Endothelial cell of umbilical vein (primary cell): ENCODE measurements around the gene SULF2. TPM values are rescaled to one million over a fixed set of nuclear protein-coding genes. Genes with fewer than 3 reads are reported as not detected.

Experiments
- BruUV-seq: library from RNA; stranded (reverse); fragments of 400-500 nt; replicated peaks from 2 replicates; lab custom pipeline; 2021; lab: Mats Ljungman, UMichigan
- CTCF ChIA-PET: fragments of 300-600, 350-600 bp; sonication (Branson Sonifier 250); formaldehyde crosslinking; loops from one replicate; lab custom pipeline; 2021; ENCODE audit warnings: antibody characterized with exemption, inconsistent platforms; lab: Charles Lee
- POLR2A ChIA-PET: fragments of 300-600, 350-600 bp; sonication (Branson Sonifier 250); formaldehyde crosslinking; loops from one replicate; lab custom pipeline; 2021; ENCODE audit warnings: antibody characterized with exemption, inconsistent platforms; lab: Charles Lee
- DNase-seq: peaks from one replicate; pipeline ENCODE4 v3.0.0-alpha.2; 2011; ENCODE audit warnings: low read depth, low spot score
- FAIRE-seq: peaks from 2 replicates; lab custom pipeline; 2011; peaks lifted over from hg19 to GRCh38; lab: Jason Lieb, UNC
- H2AFZ ChIP-seq: 2 replicates; pipeline ENCODE4 v1.6.0; 2012; ENCODE audit warnings: low read depth, low read length, control low read depth, inconsistent platforms
- H3K27ac ChIP-seq: 2 replicates; pipeline ENCODE4 v1.5.1; 2011; ENCODE audit warnings: low read depth, mild to moderate bottlenecking, control low read depth, low read length, moderate library complexity; ENCODE audit not compliant: insufficient read depth
- H3K27me3 ChIP-seq, 2 experiments: 2 replicates each; pipeline versions ENCODE4 v1.6.0 to v1.6.1; 2011; ENCODE audit warnings: low read length in 2 of 2, mixed read lengths in 1 of 2; ENCODE audit not compliant: control insufficient read depth in 2 of 2, insufficient read depth in 2 of 2
- H3K36me3 ChIP-seq, 2 experiments: 2 replicates in 1 of 2; 3 replicates in 1 of 2; pipeline ENCODE4 v1.5.1; 2011; ENCODE audit warnings: low read length in 2 of 2, mild to moderate bottlenecking in 1 of 2, moderate library complexity in 1 of 2; ENCODE audit not compliant: control insufficient read depth in 2 of 2, insufficient read depth in 2 of 2; ENCODE audit errors: extremely low read depth in 1 of 2
- H3K4me1 ChIP-seq: 3 replicates; pipeline ENCODE4 v1.5.1; 2011; ENCODE audit warnings: mild to moderate bottlenecking, low read length; ENCODE audit not compliant: control insufficient read depth, insufficient read depth; ENCODE audit errors: extremely low read depth
- H3K4me2 ChIP-seq: 2 replicates; pipeline ENCODE4 v1.6.1; 2011; ENCODE audit warnings: low read length, control low read depth, mixed read lengths; ENCODE audit not compliant: insufficient read depth
- H3K4me3 ChIP-seq, 3 experiments: fragments of 200-600 bp in 1 of 3; sonication (generic), shearing (Covaris generic) in 1 of 3; replicated peaks in 1 of 3; 2 replicates each; pipeline ENCODE4 v1.5.1; 2011 to 2016; ENCODE audit warnings: control low read depth in 3 of 3, low read length in 3 of 3, mild to moderate bottlenecking in 2 of 3, inconsistent platforms in 1 of 3, low read depth in 1 of 3, moderate library complexity in 1 of 3; ENCODE audit not compliant: insufficient read depth in 1 of 3
- H3K79me2 ChIP-seq: 2 replicates; pipeline ENCODE4 v1.6.0; 2012; ENCODE audit warnings: low read length, inconsistent platforms; ENCODE audit not compliant: control insufficient read depth, insufficient read depth
- H3K9ac ChIP-seq: replicated peaks from 2 replicates; pipeline ENCODE3; 2011; ENCODE audit warnings: low read length, control low read depth; ENCODE audit not compliant: insufficient read depth; ENCODE audit errors: extremely low read depth
- H3K9me1 ChIP-seq: replicated peaks from 3 replicates; pipeline ENCODE4 v1.6.0; 2011; ENCODE audit warnings: mild to moderate bottlenecking, low read length; ENCODE audit not compliant: control insufficient read depth, insufficient read depth; ENCODE audit errors: extremely low read depth
- H3K9me3 ChIP-seq: replicated peaks from 2 replicates; pipeline ENCODE4 v1.5.1; 2012; ENCODE audit warnings: low read length, inconsistent platforms; ENCODE audit not compliant: control insufficient read depth, insufficient read depth
- H4K20me1 ChIP-seq: replicated peaks from 2 replicates; pipeline ENCODE3; 2011; ENCODE audit warnings: mild to moderate bottlenecking, low read length; ENCODE audit not compliant: control insufficient read depth, insufficient read depth; ENCODE audit errors: extremely low read depth
- CTCF ChIP-seq, 2 donors: IDR thresholded peaks; 1 replicate in 1 of 2; 2 replicates in 1 of 2; pipeline ENCODE4 v1.5.1; 2011; ENCODE audit warnings: low read length in 2 of 2, mild to moderate bottlenecking in 2 of 2, moderate library complexity in 2 of 2, control low read depth in 1 of 2, inconsistent platforms in 1 of 2, low read depth in 1 of 2; ENCODE audit not compliant: insufficient read depth in 1 of 2; ENCODE audit errors: extremely low read depth in 1 of 2
- EZH2 ChIP-seq: IDR thresholded peaks from 2 replicates; pipeline ENCODE4 v1.6.1; 2012; ENCODE audit warnings: borderline replicate concordance, low read depth, mild to moderate bottlenecking, moderate library complexity, low read length, inconsistent platforms; ENCODE audit not compliant: severe bottlenecking
- FOS ChIP-seq: IDR thresholded peaks from 2 replicates; pipeline ENCODE4 v1.6.1; 2011; ENCODE audit warnings: mild to moderate bottlenecking, low read length, moderate library complexity, borderline replicate concordance; ENCODE audit not compliant: insufficient read depth
- GATA2 ChIP-seq: IDR thresholded peaks from 2 replicates; pipeline ENCODE4 v1.7.0; 2011; ENCODE audit warnings: low read depth, mild to moderate bottlenecking, moderate library complexity, mixed read lengths, low read length; ENCODE audit not compliant: insufficient read length, insufficient read depth
- JUN ChIP-seq: IDR thresholded peaks from 2 replicates; pipeline ENCODE4 v1.6.1; 2011; ENCODE audit warnings: borderline replicate concordance, low read depth; ENCODE audit not compliant: insufficient read length, insufficient read depth
- MAX ChIP-seq: IDR thresholded peaks from 2 replicates; pipeline ENCODE4 v1.6.1; 2011; ENCODE audit not compliant: insufficient read depth, insufficient read length
- MYC ChIP-seq: IDR thresholded peaks from one replicate; pipeline ENCODE4 v1.6.1; 2011; ENCODE audit warnings: mild to moderate bottlenecking, low read depth, low read length
- POLR2A ChIP-seq: IDR thresholded peaks from 2 replicates; pipeline ENCODE4 v1.6.1; 2012; ENCODE audit warnings: low read depth, mild to moderate bottlenecking, control low read depth, low read length
- POLR2AphosphoS5 ChIP-seq: IDR thresholded peaks from 2 replicates; pipeline ENCODE4 v1.6.1; 2012; ENCODE audit warnings: low read depth, mild to moderate bottlenecking, control low read depth, low read length, moderate library complexity; ENCODE audit not compliant: insufficient read depth
- dilution Hi-C: fragments of 300-500 bp; cut with MboI; formaldehyde crosslinking; loops from one replicate; pipeline ENCODE4 v1.15.0; 2019; ENCODE audit warnings: low sequenced_read_pairs; ENCODE audit not compliant: extremely low pct_ligation_motif_present
- intact Hi-C: fragments of 100-400 bp; cut with micrococcal nuclease; formaldehyde crosslinking; loops from one replicate; pipeline ENCODE4 v1.10.0; 2022
- polyA plus RNA-seq, 4 experiments: library from polyadenylated mRNA; depleted of rRNA in 3 of 4; stranded (reverse) in 3 of 4; unstranded in 1 of 4; fragments of >200 nt; gene quantifications; 2 replicates each; pipeline versions ENCODE4 v1.2.1 to v1.2.3, GENCODE V29; 2011 to 2012; ENCODE audit warnings: missing spikeins in 1 of 4
- total RNA-seq: library from RNA; stranded (reverse); gene quantifications from 2 replicates; pipeline ENCODE4 v1.2.3, GENCODE V29; 2021

Gene SULF2
- total and polyA plus RNA-seq, 2 donors (not counting 3 experiments of a cell fraction or from before 2014, with no cell fraction given) = 58.5 to 160 TPM

GRCh38 chr20:47687095-47687987 is 97.9 kb downstream of the SULF2 start:
- Histone ChIP-seq H3K4me3 (no peak overlapping the region), H3K27ac (no peak overlapping the region), H3K9me1 (no peaks in the 10 kb centered on the region), H4K20me1 (no peaks in the 10 kb centered on the region), H3K36me3 (no peaks in the 10 kb centered on the region), H2AFZ (no peak overlapping the region), H3K4me2 (no peak overlapping the region), H3K27me3 (no peaks in the 10 kb centered on the region), H3K79me2 (no peaks in the 10 kb centered on the region), H3K4me1 (no peaks in the 10 kb centered on the region), H3K9me3 (no peaks in the 10 kb centered on the region), H3K9ac (no peak overlapping the region)
- dilution Hi-C loops (no loop called here), intact Hi-C loops (no loop called here)
- FAIRE-seq (no peak), DNase-seq (no peak)
- ChIA-PET POLR2A (no interaction called here), CTCF (no interaction called here)
- TF ChIP-seq POLR2A (no peak), GATA2 (no peak), POLR2AphosphoS5 (no peak), MAX (no peak), JUN (no peak), CTCF (IDR thresholded peaks at IDR 0.05; ENCODE audit: extremely low read depth in 1 of 2, insufficient read depth in 1 of 2, low read depth in 1 of 2, low read length in 2 of 2) (no peak), FOS (no peak), MYC (no peak), EZH2 (no peak)
- BruUV-seq = no TSS peak
